GM12878 (cell line): Measurements from ENCODE around the gene CCR5AS.

ENCODE experiments used
- BACH1 ChIP-seq: fragments of 450-650 bp; IDR thresholded peaks from 2 replicates; pipeline ENCODE4 v1.6.1; 2017; ENCODE audit warnings: mild to moderate bottlenecking, borderline replicate concordance
- CBX5 ChIP-seq: sonication (generic); IDR thresholded peaks from 2 replicates; pipeline ENCODE4 v1.6.1; 2016; ENCODE audit warnings: low read depth, moderate library complexity, mild to moderate bottlenecking, inconsistent platforms
- CREB1 ChIP-seq: IDR thresholded peaks from 2 replicates; pipeline ENCODE4 v1.6.1; 2012; ENCODE audit warnings: low read depth, mild to moderate bottlenecking, inconsistent platforms
- CREM ChIP-seq: IDR thresholded peaks from 2 replicates; pipeline ENCODE4 v1.6.1; 2014; ENCODE audit warnings: antibody characterized with exemption, low read depth
- EED ChIP-seq: sonication (generic); IDR thresholded peaks from 2 replicates; pipeline ENCODE4 v1.6.1; 2016; ENCODE audit warnings: antibody characterized with exemption, low read depth
- EGR1 ChIP-seq, 2 experiments: IDR thresholded peaks; 1 replicate in 1 of 2; 2 replicates in 1 of 2; pipeline ENCODE4 v1.6.1; 2011 to 2012; ENCODE audit warnings: low read depth in 2 of 2, low read length in 2 of 2, borderline replicate concordance in 1 of 2, mild to moderate bottlenecking in 1 of 2, moderate library complexity in 1 of 2
- EP300 ChIP-seq, 2 experiments: fragments of 150-350 bp in 1 of 2; IDR thresholded peaks; 2 replicates each; pipeline ENCODE4 v1.6.1; 2011 to 2012; ENCODE audit warnings: low read depth in 2 of 2, low read length in 2 of 2, borderline replicate concordance in 1 of 2, improper control_type of control experiment in 1 of 2, inconsistent platforms in 1 of 2; ENCODE audit not compliant: control insufficient read depth in 1 of 2
- EZH2 ChIP-seq: IDR thresholded peaks from 2 replicates; pipeline ENCODE4 v1.6.1; 2012; ENCODE audit warnings: low read depth, mild to moderate bottlenecking, control low read depth, inconsistent platforms, low read length, borderline replicate concordance; ENCODE audit not compliant: control insufficient read depth
- HDAC2 ChIP-seq: fragments of 200-600 bp; sonication (generic); IDR thresholded peaks from 2 replicates; pipeline ENCODE4 v1.6.1; 2017
- HDGF ChIP-seq: fragments of 450-650 bp; IDR thresholded peaks from 2 replicates; pipeline ENCODE4 v1.6.1; 2016; ENCODE audit warnings: antibody characterized with exemption
- KAT2A ChIP-seq: conservative IDR thresholded peaks from 2 replicates; pipeline ENCODE4 v1.6.1; 2011; ENCODE audit warnings: low read depth, low read length; ENCODE audit not compliant: control insufficient read depth
- KDM1A ChIP-seq: fragments of 200-600 bp; sonication (generic); IDR thresholded peaks from 2 replicates; pipeline ENCODE4 v1.6.1; 2016; ENCODE audit warnings: borderline replicate concordance
- KLF5 ChIP-seq: fragments of 450-650 bp; IDR thresholded peaks from 2 replicates; pipeline ENCODE4 v1.6.1; 2014; ENCODE audit warnings: mild to moderate bottlenecking; ENCODE audit not compliant: partially characterized antibody
- NBN ChIP-seq: fragments of 450-650 bp; IDR thresholded peaks from 2 replicates; pipeline ENCODE4 v1.6.1; 2016
- NFIC ChIP-seq: IDR thresholded peaks from 2 replicates; pipeline ENCODE4 v1.6.1; 2012; ENCODE audit warnings: low read depth, mild to moderate bottlenecking, inconsistent platforms, low read length, moderate library complexity
- PAX8 ChIP-seq: fragments of 450-650 bp; IDR thresholded peaks from 2 replicates; pipeline ENCODE4 v1.6.1; 2017; ENCODE audit warnings: mild to moderate bottlenecking, moderate library complexity
- POLR2A ChIP-seq: IDR thresholded peaks from 2 replicates; pipeline ENCODE4 v1.6.1; 2011; ENCODE audit warnings: low read depth, mild to moderate bottlenecking, low read length
- PRDM15 ChIP-seq: fragments of 450-650 bp; formaldehyde crosslinking; IDR thresholded peaks from 2 replicates; pipeline ENCODE4 v1.4.0; 2020; ENCODE audit warnings: mild to moderate bottlenecking, moderate library complexity
- RUNX3 ChIP-seq: IDR thresholded peaks from 2 replicates; pipeline ENCODE4 v1.6.1; 2012; ENCODE audit warnings: low read length, inconsistent platforms
- SKIL ChIP-seq: fragments of 450-650 bp; IDR thresholded peaks from 2 replicates; pipeline ENCODE4 v1.6.1; 2017; ENCODE audit warnings: mild to moderate bottlenecking, low read depth, inconsistent platforms; ENCODE audit not compliant: poor library complexity, severe bottlenecking
- SMAD1 ChIP-seq: fragments of 450-650 bp; IDR thresholded peaks from 2 replicates; pipeline ENCODE4 v1.6.1; 2018; ENCODE audit warnings: mild to moderate bottlenecking, low read depth; ENCODE audit not compliant: partially characterized antibody
- SPI1 ChIP-seq: IDR thresholded peaks from 2 replicates; pipeline ENCODE4 v1.6.1; 2011; ENCODE audit warnings: low read depth, mild to moderate bottlenecking, low read length, moderate library complexity, borderline replicate concordance; ENCODE audit not compliant: insufficient read depth
- STAT3 ChIP-seq: IDR thresholded peaks from 2 replicates; pipeline ENCODE4 v1.6.1; 2011; ENCODE audit warnings: low read depth, low read length, improper control_type of control experiment
- ZBTB33 ChIP-seq: fragments of 450-650 bp; IDR thresholded peaks from 2 replicates; pipeline ENCODE4 v1.6.1; 2017; ENCODE audit warnings: mild to moderate bottlenecking
- ZNF384 ChIP-seq: IDR thresholded peaks from 2 replicates; pipeline ENCODE4 v1.6.1; 2012; ENCODE audit warnings: low read depth, mild to moderate bottlenecking, low read length, improper control_type of control experiment, borderline replicate concordance

Gene CCR5AS

GRCh38 chr3:46406788-46407611 is at the start of gene CCR5AS, which contains the start of gene CCRL2 (continued):
- TF ChIP-seq PRDM15 = no peak
- no peak for TF ChIP-seq EP300 (IDR thresholded peaks at IDR 0.05; ENCODE audit: borderline replicate concordance in 1 of 2, control insufficient read depth in 1 of 2, low read depth in 2 of 2, low read length in 2 of 2)
- TF ChIP-seq CREB1 = peak; percentile 82
- TF ChIP-seq POLR2A = peak; percentile 39; the same call in 1 of the 2 replicates
- no peak for TF ChIP-seq ZNF384
- TF ChIP-seq CREM = peak; percentile 70
- no peak for TF ChIP-seq RUNX3
- TF ChIP-seq KDM1A = no peak
- no peak for TF ChIP-seq SKIL
- TF ChIP-seq EGR1 (IDR thresholded peaks at IDR 0.05; ENCODE audit: borderline replicate concordance in 1 of 2, low read depth in 2 of 2, low read length in 2 of 2) = no peak
- no peak for TF ChIP-seq NBN
- no peak for TF ChIP-seq HDGF
- no peak for TF ChIP-seq EZH2
- TF ChIP-seq ZBTB33 = no peak
- no peak for TF ChIP-seq KAT2A
- no peak for TF ChIP-seq KLF5
- TF ChIP-seq PAX8 = no peak
- no peak for TF ChIP-seq BACH1
- no peak for TF ChIP-seq SMAD1
- TF ChIP-seq STAT3 = no peak
- TF ChIP-seq HDAC2 = no peak
- no peak for TF ChIP-seq CBX5
- TF ChIP-seq EED = peak; percentile 46; the same call in 1 of the 2 replicates
- TF ChIP-seq NFIC = no peak
- peak; percentile 30; the same call in 1 of the 2 replicates for TF ChIP-seq SPI1
